Central memory CD4-positive, alpha-beta T cell (primary cell): ENCODE measurements around the gene WDR6.

Experiments used
- DNase-seq: peaks from one replicate; pipeline ENCODE4 v3.0.0; 2022

Gene WDR6

GRCh38 chr3:49030321-49030720 lies 23.1 kb downstream of the WDR6 start:
- no peak for DNase-seq

GRCh38 chr3:49032646-49033304 lies 25.6 kb downstream of the WDR6 start:
- no peak for DNase-seq

DNA sequence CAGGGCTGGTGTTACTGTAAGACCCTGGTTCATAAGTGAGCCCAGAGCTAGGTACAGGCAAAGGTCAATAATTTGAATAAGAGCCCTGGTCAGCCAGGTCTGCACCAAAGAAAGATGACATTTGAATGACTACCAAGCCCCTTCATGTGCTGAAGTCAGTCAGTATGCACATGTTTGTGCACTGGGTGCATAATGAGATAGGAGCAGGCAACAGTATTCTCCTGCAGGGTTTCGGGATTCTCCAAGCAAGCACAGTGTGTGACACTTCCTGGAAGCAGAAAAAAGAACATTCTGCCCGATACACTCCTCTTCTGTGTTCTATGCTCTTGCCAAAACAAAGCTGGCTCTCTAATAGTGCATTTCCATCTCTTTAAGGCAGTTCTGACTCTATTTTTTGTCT lies 27.5 kb downstream of the WDR6 start:
- no peak for DNase-seq

DNA sequence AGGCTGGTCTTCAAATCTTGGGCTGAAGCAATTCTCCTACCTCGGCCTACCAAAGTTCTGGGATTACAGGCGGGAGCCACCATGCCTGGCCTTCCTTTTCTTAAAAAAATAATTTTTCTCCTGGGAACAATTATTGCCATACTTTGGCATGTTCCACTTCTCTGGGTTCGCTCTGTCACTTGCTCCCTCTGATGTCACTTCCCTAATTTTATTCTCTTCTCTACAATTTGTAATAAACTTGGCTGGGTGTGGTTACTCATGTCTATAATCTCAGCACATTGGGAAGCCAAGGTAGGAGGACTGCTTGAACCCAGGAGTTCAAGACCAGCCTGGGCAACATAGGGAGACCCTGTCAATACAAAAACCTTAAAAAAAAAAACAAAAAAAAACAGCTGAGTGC lies 28.1 kb downstream of the WDR6 start:
- no peak for DNase-seq

- no peak for DNase-seq
Measured at GRCh38 chr3:49053543-49053942, 46.4 kb downstream of the WDR6 start.

- no peak for DNase-seq
Measured at GRCh38 chr3:49054344-49054862, 47.2 kb downstream of the WDR6 start.

- DNase-seq = no peak
Measured at GRCh38 chr3:49057268-49057667, 50.1 kb downstream of the WDR6 start.

DNA sequence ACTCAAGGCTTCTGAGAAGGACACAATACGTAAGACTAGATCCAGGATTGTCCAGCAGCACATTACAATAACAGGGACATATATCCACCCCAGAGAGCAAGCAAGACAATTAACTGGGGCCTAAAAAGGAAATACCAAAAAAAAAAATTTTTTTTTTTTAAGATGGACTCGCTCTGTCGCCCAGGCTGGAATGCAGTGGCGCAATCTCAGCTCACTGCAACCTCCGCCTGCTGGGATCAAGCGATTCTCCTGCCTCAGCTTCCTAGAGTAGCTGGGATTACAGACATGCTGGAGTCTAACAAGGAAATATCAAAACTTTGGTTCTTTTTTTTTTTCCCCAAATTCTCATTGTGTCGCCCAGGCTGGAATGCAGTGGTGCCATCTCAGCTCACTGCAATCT lies 50.8 kb downstream of the WDR6 start:
- DNase-seq = no peak
